Mammary epithelial cell (primary cell): Measurements from ENCODE around the gene KIRREL2.

ENCODE experiments used
- CTCF ChIP-seq, 2 donors: IDR thresholded peaks in 1 of 2; conservative IDR thresholded peaks in 1 of 2; 2 replicates each; pipeline ENCODE4 v1.5.1; 2011 to 2012; ENCODE audit warnings: inconsistent platforms in 2 of 2, low read length in 2 of 2, mild to moderate bottlenecking in 2 of 2, control low read depth in 1 of 2, low read depth in 1 of 2; ENCODE audit not compliant: insufficient read depth in 1 of 2; ENCODE audit errors: extremely low read depth in 1 of 2
- EZH2 ChIP-seq: IDR thresholded peaks from 2 replicates; pipeline ENCODE4 v1.6.1; 2012; ENCODE audit warnings: low read length, inconsistent platforms, borderline replicate concordance

DNA sequence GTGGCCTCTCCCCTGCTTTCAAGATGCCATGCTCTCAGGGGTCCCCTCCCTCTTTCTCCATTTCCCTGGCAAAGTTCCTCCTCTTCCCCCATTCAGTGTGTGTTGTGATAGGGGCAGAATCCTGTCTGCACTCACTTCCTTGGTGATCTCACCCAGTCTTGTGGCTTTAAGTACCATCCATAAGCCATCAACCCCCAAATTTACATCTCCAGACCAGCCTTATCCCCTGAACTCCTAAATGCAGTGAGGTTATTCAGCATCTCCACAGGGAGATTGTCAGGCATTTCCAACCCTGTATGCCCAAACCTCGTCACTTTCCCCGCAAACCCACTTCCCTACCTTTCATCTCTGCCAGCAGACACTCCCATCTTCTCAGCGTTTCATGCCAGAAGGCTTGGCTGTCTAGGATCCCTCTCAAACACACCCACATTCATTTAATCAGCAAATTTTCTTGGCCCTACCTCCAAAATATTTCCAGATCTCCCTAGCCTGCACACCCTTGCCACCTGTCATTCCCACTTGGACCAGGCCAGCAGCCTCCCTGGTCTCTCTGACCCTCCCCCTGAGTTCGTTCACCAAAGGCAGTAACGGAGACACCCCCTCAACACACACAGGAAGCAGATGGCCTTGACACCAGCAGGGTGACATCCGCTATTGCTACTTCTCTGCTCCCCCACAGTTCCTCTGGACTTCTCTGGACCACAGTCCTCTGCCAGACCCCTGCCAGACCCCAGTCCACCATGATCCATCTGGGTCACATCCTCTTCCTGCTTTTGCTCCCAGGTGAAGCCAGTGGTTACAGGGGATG, 45.3 kb downstream of the KIRREL2 start, which contains the start of gene HCST:
- TF ChIP-seq CTCF (conservative IDR thresholded peaks at IDR 0.05 in 1 of 2, IDR thresholded peaks at IDR 0.05 in 1 of 2; ENCODE audit: extremely low read depth in 1 of 2, insufficient read depth in 1 of 2, low read depth in 1 of 2, low read length in 2 of 2), result no peak
- no peak for TF ChIP-seq EZH2
